ENCODE results near the gene TMEM272. TPM values are rescaled to one million over a fixed set of nuclear protein-coding genes. Genes with fewer than 3 reads are reported as not detected.

Gene TMEM272
- total RNA-seq, 2 donors from 2014 or later, result 0.36 to 0.60 TPM

GRCh38 chr13:51782026-51782710, 62.8 kb downstream of the TMEM272 start:
- no peak for DNase-seq (ENCODE audit: low spot score in 2 of 2)
- Mint-ChIP-seq H3K36me3 (no peaks in the 10 kb centered on the region), H3K9me3 (no peaks in the 10 kb centered on the region), H3K27ac (peak overlapping the region in 1 of 2 donors; percentile 47)
- no peak for ATAC-seq

GRCh38 chr13:51781246-51782022, 63.5 kb downstream of the TMEM272 start:
- DNase-seq (ENCODE audit: low spot score in 2 of 2) (no peak), ATAC-seq (peak; percentile 63 to 68)
- Mint-ChIP-seq H3K9me3 (no peaks in the 10 kb centered on the region), H3K36me3 (no peaks in the 10 kb centered on the region), H3K27ac (peak overlapping the region in 1 of 2 donors; percentile 47)

- no peaks in the 10 kb centered on the region for H3K36me3 Mint-ChIP-seq
- DNase-seq (ENCODE audit: low spot score in 2 of 2) (no peak), ATAC-seq (no peak)
- no peaks in the 10 kb centered on the region for H3K9me3 Mint-ChIP-seq
- H3K27ac Mint-ChIP-seq, result no peak overlapping the region
These were observed 64.9 kb downstream of the TMEM272 start for GRCh38 chr13:51780099-51780498.

- Mint-ChIP-seq H3K36me3 (no peaks in the 10 kb centered on the region), H3K27ac (peak overlapping the region in 1 of 2 donors; percentile 48), H3K9me3 (no peaks in the 10 kb centered on the region)
- no peak for DNase-seq (ENCODE audit: low spot score in 2 of 2)
- ATAC-seq, result no peak
These were observed 66.6 kb downstream of the TMEM272 start for GRCh38 chr13:51778392-51778791.

GRCh38 chr13:51777921-51778320, 67.1 kb downstream of the TMEM272 start:
- Mint-ChIP-seq H3K9me3 (no peaks in the 10 kb centered on the region), H3K27ac (peak overlapping the region in 1 of 2 donors; percentile 48), H3K36me3 (no peaks in the 10 kb centered on the region)
- no peak for ATAC-seq
- DNase-seq (ENCODE audit: low spot score in 2 of 2), result no peak

GRCh38 chr13:51776179-51776578, 68.8 kb downstream of the TMEM272 start:
- no peak for ATAC-seq
- no peaks in the 10 kb centered on the region for H3K36me3 Mint-ChIP-seq
- no peak overlapping the region for H3K27ac Mint-ChIP-seq
- DNase-seq (ENCODE audit: low spot score in 2 of 2), result no peak
- H3K9me3 Mint-ChIP-seq, result no peaks in the 10 kb centered on the region

- ATAC-seq (no peak), DNase-seq (ENCODE audit: low spot score in 2 of 2) (no peak)
- Mint-ChIP-seq H3K36me3 (no peaks in the 10 kb centered on the region), H3K9me3 (no peaks in the 10 kb centered on the region), H3K27ac (no peak overlapping the region)
These were observed 71.5 kb downstream of the TMEM272 start for GRCh38 chr13:51773515-51773914.

GRCh38 chr13:51772781-51773180, 72.2 kb downstream of the TMEM272 start:
- ATAC-seq (no peak), DNase-seq (ENCODE audit: low spot score in 2 of 2) (no peak)
- H3K9me3 Mint-ChIP-seq, result no peaks in the 10 kb centered on the region
- peak overlapping the region in 1 of 2 donors; percentile 17 for H3K27ac Mint-ChIP-seq
- H3K36me3 Mint-ChIP-seq, result no peaks in the 10 kb centered on the region

GRCh38 chr13:51772105-51772455, 72.9 kb downstream of the TMEM272 start:
- ATAC-seq (no peak), DNase-seq (ENCODE audit: low spot score in 2 of 2) (no peak)
- Mint-ChIP-seq H3K9me3 (no peaks in the 10 kb centered on the region), H3K27ac (peak overlapping the region; percentile 28 to 50), H3K36me3 (no peaks in the 10 kb centered on the region)

- ATAC-seq (no peak), DNase-seq (ENCODE audit: low spot score in 2 of 2) (no peak)
- peak overlapping the region; percentile 28 to 50 for H3K27ac Mint-ChIP-seq
- peaks cover 0 to 3% of the 10 kb centered on the region in 2 donors for H3K36me3 Mint-ChIP-seq
- H3K9me3 Mint-ChIP-seq, result no peaks in the 10 kb centered on the region
These were observed 73.4 kb downstream of the TMEM272 start for GRCh38 chr13:51771418-51772104.

GRCh38 chr13:51770681-51771417, 74.1 kb downstream of the TMEM272 start:
- ATAC-seq, result no peak
- H3K36me3 Mint-ChIP-seq, result peaks cover 0 to 7% of the 10 kb centered on the region in 2 donors

GRCh38 chr13:51770160-51770559, 74.8 kb downstream of the TMEM272 start:
- peaks cover 0 to 7% of the 10 kb centered on the region in 2 donors for H3K36me3 Mint-ChIP-seq
- H3K27ac Mint-ChIP-seq, result peak overlapping the region; percentile 2 to 77
- H3K9me3 Mint-ChIP-seq, result no peaks in the 10 kb centered on the region
- DNase-seq (ENCODE audit: low spot score in 2 of 2) (no peak), ATAC-seq (no peak)

More at GRCh38 chr13:51770681-51771417, 74.1 kb downstream of the TMEM272 start:
- Mint-ChIP-seq H3K9me3 (no peaks in the 10 kb centered on the region), H3K27ac (peak overlapping the region; percentile 28 to 77)
- DNase-seq (ENCODE audit: low spot score in 2 of 2), result no peak

- Mint-ChIP-seq H3K36me3 (peaks cover 0 to 7% of the 10 kb centered on the region in 2 donors), H3K9me3 (no peaks in the 10 kb centered on the region), H3K27ac (peak overlapping the region; percentile 2 to 80)
- no peak for DNase-seq (ENCODE audit: low spot score in 2 of 2)
- ATAC-seq, result no peak
These were observed 75.4 kb downstream of the TMEM272 start for GRCh38 chr13:51769455-51770127.

GRCh38 chr13:51768976-51769375, 76.0 kb downstream of the TMEM272 start:
- DNase-seq (ENCODE audit: low spot score in 2 of 2) (no peak), ATAC-seq (no peak)
- Mint-ChIP-seq H3K36me3 (peaks cover 0 to 7% of the 10 kb centered on the region in 2 donors), H3K9me3 (no peaks in the 10 kb centered on the region), H3K27ac (no peak overlapping the region)

- ATAC-seq (no peak), DNase-seq (ENCODE audit: low spot score in 2 of 2) (no peak)
- H3K27ac Mint-ChIP-seq, result peak overlapping the region in 1 of 2 donors; percentile 65
- no peaks in the 10 kb centered on the region for H3K9me3 Mint-ChIP-seq
- H3K36me3 Mint-ChIP-seq, result peaks cover 0 to 7% of the 10 kb centered on the region in 2 donors
These were observed 76.5 kb downstream of the TMEM272 start for GRCh38 chr13:51768378-51768921.

GRCh38 chr13:51767100-51767499, 77.9 kb downstream of the TMEM272 start:
- DNase-seq (ENCODE audit: low spot score in 2 of 2), result no peak
- Mint-ChIP-seq H3K36me3 (peaks cover 0 to 7% of the 10 kb centered on the region in 2 donors), H3K9me3 (no peaks in the 10 kb centered on the region), H3K27ac (no peak overlapping the region)
- ATAC-seq, result no peak
